ENCODE results near the gene CC2D1A.
"Not testable (repeated sequence)": the region's sequence is repeated elsewhere in the genome, so short reads cannot be mapped to it uniquely, and the experiment has no call there.

Gene CC2D1A

DNA sequence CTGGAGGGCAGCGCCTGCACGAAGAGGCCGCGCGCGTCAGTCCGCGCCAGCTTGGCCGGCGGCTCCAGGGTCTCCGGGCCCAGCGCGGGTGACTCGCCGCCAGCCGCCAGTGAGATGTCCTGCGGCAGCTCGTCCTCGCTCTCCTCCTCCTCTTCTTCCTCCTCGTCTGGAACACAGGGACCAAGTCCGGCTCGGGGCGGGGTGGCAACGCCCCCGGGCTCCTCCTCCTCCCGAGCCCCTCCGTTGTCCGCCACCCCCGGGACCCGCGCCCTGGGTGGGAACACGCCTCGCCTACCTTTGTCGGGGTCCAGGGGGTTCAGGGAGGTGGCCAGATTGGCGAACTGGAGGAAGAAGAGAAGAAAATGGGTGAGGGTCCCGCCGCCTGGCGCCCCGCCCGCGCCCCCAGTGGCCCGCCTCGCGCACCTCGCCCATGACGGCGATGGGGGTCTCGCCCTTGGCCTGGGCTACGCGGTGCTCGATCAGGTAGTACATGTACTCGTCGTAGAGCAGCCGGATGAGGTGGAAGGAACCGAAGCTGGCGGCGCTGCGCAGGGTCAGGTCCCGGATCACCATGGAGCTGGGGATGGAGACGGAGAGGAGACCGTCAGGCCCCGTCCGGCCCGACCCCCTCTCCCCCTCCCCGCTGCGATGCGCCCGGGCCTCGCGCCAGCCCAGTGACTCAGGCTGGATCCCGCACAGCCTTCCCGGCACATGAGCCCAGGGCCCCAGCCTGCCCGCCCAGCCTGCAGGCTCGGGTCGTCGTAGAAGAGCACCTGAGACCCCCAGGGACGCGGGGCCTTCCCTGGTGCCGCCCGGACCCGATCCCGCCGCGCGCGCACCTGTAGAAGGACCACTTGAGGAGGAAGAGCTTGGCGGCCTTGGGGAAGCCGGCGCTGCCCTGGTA is 57.0 kb downstream of the CC2D1A start:
- DNase-seq (ENCODE audit: low spot score): no peak

DNA sequence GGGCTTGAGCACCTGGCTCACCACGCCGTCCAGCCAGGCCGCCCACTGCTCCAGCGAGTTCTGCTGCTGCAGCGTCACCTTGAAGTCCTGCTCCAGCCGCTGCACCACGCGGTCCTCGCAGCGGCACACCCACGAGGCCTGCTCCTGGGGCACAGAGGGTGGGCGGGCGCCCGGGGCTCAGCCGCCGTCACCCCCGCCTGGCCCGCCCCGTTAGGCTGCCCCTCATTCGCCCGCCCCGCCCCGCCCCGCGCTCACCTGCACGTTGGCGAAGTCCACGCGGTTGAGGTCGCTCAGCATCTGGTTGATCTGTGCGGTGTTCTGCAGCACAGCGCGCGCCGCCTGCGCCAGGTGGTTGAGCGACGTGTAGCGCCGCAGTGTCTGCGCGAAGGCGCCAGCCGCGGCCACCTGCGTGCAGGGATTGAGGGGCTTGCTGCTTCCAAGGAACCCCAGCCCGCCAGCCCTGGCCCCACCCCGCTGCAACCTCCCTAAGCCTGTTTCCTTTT is 57.7 kb downstream of the CC2D1A start:
- no peak for DNase-seq (ENCODE audit: low spot score)

DNA sequence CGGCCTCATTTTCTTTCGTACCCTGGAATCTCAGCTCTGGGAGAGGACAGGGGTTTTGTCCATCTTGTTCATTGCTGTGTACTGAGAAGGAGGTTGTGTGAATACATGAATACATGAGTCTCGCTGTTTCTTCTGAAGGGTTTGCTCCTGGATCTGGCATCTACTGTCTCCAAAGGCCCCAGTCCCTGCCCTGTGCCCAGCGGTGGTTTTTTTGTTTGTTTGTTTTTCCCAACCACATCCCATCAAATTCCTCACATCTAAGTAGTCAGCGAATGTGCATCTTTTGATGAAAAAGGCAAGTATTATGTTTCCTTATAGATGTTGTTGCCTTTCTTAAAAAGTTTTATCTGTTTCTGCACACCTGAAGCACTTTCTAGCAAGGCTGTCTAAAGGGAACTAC is 58.8 kb downstream of the CC2D1A start:
- DNase-seq (ENCODE audit: low spot score): no peak

DNA sequence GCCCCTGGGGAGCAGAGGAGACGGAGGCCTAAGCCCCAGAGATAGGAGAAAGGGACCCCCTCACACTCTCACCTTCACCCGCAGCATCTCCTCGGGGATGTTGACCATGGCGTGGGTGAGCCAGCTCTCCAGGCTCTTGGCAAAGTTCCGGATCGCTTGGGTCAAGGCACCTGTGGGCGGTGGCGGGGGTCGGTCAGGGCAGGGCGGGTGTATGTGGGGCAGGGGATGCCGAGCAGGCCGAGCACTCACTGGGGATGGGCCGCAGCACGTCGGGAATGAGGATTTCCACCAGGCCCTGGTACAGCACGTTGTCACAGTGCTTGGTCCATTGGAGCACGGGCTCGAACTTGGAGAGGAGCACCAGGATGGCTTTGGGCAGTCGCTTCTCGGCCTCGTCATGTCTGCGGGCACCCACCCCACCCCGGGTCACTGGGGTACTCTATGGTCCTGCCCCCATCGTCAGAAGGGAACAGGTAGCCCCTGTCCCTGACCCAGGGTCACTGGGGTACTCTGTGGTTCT is 59.4 kb downstream of the CC2D1A start:
- no peak for DNase-seq (ENCODE audit: low spot score)

DNA sequence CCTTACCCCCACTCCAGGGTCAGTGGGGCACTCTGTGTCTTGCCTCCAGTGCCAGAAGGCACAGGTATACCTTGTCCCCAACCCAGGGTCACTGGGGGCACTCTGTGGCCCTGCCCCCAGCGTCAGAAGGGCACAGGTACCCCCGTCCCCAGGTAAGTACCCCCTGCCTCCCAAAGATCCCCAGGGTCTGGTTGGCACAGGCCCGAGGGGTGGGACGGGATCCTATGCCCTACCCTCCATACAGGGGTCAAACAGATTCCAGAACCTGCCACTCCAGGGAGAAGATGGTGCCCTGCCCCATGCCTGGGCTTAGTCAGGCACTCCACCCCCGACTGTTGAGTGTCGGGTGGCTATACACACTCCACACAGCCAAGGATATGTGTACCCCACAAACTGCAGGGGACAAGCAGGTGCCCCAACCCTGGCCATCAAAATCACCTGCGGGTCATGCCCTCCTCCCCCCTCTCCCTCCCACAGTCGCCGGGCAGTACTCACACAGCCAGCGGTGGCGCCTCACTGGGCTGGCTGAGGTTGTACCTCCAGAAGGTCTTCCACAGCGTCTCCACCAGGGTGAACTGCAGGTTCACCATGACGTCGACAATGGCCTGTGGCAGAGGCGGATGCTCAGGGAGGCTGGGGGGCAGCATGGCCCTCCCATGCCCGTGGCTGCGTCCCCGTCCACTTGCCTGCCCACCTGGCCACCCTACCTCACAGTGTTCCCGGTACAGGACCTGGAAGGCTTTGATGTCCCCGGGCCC is 60.1 kb downstream of the CC2D1A start:
- no peak for DNase-seq (ENCODE audit: low spot score)

DNA sequence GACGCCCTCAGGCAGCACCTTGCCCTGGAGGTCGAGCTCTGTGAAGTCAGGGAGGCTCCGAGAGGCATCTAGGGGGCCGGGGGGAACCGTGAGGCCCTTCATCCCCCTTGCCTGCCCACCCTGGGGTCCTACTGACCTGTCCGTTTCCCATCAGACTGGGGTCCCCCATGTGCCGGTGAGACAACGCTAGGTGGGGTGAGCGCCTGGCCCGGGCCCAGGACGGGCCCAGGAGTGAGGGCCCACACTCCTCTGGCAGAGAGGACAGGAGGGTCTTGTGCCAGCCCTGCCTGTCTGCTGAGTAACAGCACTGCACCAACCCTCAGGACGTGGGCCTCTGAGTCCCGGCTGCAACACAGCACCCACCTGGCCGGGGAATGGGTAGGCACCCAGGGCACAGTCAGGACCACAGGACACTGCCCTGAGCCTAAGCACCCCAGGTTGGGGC is 60.7 kb downstream of the CC2D1A start:
- DNase-seq (ENCODE audit: low spot score): no peak

DNA sequence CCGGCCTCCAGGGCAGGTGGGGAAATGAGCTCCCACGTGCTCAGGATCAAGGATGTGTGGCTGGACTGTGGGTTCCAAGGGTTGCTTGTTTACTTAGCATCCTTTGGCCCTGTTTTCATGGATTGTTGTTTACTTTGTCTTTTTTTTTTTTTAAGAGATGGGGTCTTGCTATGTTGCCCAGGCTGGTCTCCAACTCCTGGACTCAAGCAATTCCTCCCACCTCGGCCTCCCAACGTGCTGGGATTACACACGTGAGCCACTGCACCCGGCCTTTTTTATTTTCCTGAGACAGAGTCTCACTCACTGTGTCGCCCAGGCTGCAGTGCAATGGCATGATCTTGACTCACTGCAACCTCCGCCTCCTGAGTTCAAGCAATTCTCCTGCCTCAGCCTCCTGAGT is 61.2 kb downstream of the CC2D1A start:
- not testable (repeated sequence) for DNase-seq (ENCODE audit: low spot score)

DNA sequence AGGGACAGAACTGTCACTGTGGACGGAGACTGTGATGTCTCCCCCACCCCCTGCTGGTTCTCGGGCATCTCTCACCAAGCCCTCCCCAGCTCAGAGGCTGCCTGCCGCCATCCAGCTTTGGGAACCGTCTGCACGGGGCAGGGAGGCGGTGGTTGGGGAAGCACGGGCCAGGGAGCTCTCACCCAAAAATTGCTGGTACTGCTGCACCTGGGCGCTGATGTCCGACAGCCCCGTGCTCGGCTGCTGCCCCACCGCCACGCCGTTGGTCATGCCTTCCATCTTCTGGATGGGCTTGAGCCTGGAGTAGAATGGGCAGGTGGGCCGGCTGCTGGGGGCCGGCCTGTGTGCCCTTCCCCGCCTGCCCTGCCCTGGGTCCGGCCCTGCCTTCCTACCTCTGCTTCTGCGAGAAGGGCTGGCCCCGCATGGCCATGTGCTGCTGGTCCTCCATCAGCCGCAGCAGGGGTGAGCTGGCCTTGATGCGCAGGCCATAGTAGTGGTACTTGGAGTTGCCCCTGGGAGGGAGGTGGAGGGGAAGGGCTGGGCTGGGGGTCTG is 62.5 kb downstream of the CC2D1A start:
- DNase-seq (ENCODE audit: low spot score): no peak

DNA sequence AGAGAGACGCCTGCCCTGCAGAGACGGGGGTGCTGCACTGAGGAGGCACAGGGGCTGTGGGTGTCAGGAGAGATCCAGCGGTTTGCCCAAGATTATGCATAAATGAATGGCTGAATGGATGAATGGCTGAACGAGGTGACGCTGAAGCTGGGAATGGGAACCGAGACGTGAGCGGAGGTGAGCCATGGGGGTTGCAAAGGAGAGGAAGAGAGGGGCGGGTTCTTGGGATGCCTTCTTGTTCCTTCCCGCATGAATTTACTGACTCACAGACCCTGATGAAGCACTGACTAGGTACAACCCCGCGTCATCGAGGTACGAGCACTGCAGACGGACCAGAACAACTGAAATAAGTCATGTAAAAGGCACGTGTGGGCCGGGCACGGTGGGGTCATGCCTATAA is 63.0 kb downstream of the CC2D1A start:
- no peak for DNase-seq (ENCODE audit: low spot score)

DNA sequence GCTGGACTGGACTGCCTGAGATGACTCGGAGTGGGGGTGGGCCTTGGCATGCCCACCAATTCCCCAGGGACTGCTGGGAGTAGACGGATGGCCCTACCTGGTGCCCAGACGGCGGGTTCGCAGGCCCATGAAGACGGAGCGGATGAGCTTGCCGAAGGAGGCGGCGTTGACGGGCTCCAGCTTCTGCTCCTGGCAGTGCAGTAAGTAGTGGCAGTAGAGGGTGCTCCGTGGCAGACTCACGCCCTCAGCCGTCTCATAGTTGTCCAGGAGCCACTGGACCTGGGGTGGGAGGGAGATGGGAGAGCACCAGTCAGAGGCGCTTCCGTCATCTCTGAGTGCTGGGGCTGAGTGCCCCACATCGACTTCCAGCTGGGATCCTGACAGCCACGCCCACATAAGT is 63.9 kb downstream of the CC2D1A start:
- DNase-seq (ENCODE audit: low spot score): no peak

DNA sequence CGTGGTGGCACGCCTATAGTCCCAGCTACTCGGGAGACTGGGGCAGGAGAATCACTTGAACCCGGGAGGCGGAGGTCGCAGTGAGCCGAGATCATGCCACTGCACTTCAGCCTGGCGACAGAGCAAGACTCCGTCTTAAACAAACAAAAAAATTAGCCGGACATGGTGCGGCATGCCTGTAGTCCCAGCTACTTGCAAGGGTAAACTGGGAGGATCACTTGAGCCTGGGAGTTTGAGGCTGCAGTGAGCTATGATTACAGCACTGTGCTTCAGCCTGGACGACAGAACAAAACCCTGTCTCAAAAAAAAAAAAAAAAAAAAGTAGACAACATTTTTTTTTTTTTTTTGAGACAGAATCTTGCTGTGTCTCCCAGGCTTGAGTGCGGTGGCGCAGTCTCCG is 65.9 kb downstream of the CC2D1A start:
- DNase-seq (ENCODE audit: low spot score): not testable (repeated sequence)

DNA sequence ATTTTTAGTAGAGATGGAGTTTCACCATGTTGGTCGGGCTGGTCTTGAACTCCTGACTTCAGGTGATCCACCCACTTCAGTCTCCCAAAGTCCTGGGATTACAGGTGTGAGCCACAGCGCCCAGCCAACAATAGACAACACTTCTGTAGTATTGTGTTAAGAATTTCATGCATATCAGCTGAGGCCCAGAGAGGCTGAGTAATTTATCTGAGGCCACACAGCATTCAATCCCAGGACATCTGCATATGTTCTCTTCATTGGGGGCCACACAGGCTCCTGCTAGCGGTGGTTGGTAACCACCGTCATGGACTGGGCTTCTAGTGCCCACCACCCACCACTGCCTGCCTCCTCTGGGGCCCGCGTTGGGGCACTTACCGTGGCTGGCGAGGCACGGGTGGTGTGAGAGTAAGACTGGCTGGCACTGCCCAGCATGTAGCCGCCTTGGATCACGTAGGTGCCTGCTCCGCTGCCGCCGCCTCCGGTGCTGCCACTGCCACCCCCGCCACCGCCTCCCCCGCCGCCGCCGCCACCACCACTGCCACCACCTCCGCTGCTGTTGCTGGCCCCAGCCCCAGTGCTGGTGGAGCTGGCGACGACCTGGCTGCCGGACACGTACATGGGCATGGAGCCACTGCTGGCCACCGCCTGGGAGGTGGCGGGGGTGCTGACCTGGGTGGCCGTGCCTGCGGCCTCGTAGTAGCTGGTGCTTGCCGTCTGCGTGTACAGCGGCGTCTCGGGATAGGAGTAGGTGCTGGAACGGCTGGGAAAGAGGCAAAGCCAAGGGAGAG is 66.6 kb downstream of the CC2D1A start:
- DNase-seq (ENCODE audit: low spot score): no peak

DNA sequence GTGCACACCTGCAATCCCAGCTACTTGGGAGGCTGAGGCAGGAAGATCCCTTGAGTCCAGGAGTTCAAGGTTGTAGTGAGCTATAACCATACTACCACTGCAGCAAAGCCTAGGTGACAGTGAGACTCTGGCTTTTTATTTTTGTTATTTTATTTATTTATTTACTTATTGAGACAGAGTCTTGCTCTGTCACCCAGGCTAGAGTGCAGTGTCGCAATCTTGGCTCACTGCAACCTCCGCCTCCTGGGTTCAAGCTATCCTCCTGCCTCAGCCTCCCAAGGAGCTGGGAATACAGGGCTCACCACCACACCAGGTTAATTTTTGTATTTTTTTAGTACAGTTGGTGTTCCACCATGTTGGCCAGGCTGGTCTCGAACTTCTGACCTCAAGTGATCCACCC is 67.5 kb downstream of the CC2D1A start:
- DNase-seq (ENCODE audit: low spot score): not testable (repeated sequence)

DNA sequence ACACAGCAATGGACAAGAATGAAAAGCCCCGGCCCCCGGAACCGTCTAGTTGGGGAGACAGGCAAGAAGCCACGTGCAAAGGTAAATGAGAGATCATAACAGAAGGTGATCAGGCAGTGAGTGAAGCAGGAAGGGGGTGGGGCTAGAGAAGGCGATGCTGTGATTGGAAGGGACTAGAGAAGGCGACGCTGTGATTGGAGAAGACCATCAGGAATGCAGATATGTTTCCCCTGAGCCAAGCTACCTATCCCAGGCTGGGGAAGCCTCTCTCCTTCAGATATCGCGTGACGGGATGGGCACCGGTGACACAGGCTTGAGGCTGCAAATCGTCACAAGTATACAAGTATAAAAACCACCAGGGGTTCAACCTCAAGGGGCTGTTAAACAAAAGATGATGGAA is 68.1 kb downstream of the CC2D1A start:
- DNase-seq (ENCODE audit: low spot score): no peak

DNA sequence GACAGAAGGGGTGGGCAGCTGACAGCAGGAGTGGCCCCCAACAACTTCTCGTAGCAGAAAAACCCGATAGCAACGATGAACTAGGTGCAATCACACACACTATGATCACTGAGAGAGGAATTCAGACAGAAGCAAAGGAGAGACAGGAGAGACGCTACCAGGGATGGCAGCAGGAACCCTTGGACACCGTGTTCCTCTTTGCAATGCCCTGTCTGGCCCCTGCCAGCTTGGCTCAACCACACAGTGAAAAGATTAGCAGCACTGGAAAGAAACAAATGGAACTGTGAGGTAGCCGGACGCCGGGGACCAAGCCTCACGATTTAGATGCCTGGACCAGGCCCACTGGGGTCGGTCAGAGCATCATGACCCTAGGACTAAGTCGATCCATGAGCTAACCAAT is 69.9 kb downstream of the CC2D1A start:
- no peak for DNase-seq (ENCODE audit: low spot score)

DNA sequence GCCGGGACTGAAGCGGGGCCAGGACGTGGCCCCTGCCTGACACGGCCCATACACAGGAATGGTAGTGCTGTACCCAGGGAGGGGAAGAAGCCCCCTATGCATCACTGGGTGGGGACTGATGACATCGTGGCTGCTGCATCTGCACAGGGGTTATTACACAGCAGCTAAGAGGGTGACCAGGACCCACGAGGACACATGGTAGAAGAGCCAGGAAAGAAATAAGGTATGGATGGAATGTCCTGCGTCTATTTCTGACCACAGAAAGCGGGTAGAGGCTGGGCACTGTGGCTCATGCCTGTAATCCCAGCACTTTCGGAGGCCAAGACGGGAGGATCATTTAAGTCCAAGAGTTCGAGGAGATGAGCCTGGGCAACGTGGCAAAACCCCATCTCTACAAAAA is 70.4 kb downstream of the CC2D1A start:
- no peak for DNase-seq (ENCODE audit: low spot score)

DNA sequence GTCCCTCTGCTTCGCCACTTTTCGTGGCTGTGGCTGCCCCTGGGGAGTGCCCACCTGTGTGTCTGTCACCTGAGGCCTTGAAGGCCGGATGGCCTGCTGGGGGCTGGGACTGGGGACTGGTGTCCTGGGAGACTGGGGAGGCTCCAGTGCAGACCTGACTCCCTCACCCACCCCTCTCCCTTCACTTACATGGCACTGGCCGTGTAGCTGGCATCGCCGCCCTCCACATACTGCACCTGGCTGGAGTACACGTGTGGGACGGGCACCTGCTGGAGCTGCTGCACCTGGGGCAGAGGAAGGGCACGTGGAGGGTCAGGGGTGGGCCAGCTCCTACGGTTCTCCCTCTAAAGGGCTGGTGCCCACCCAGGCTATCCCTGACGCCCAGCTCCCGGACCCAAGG is 71.8 kb downstream of the CC2D1A start:
- DNase-seq (ENCODE audit: low spot score): no peak

DNA sequence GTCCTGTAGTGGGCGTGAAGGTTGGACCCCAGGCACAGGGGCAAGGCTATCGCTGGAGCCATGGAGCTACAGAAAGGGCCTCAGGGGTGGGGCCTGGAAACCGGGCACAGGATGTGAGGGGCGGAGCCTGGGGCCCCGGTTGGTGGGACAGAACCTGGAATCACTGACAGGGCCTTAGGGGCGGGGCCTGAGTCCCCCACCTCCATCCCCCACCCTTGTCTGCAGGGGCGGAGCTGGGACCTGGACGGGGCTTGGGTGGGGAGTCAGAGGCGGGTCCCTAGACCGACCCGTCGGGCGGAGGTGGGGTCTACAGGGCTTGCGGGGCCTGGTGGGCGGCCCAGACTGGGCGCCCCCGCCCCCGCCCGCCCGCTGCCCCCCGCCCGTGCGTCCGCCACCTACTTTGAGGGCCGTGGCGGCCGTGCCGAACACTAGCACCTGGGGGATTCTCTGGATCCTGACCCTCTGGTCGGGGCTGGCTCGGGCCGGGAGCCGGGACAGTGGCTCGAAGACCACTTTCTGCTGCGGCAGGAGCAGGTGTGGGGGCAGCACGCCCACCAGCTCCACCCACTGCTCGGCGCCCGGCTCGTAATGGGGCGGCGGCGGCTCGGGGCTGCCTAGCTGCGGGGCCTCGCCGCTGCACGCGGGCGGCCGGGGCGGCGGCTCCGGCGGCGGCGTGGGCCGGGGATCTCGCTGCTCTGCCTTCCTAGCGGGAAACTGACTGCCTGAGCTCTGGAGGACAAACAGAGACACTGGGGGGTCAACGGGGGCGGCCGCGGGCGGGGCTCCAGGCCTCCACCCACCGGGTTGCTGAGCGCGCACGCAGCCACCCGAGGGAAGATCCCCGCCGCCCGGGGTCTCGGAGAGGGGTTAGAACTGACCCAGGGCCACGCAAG is 72.6 kb downstream of the CC2D1A start:
- peak; percentile 53 for DNase-seq (ENCODE audit: low spot score)

DNA sequence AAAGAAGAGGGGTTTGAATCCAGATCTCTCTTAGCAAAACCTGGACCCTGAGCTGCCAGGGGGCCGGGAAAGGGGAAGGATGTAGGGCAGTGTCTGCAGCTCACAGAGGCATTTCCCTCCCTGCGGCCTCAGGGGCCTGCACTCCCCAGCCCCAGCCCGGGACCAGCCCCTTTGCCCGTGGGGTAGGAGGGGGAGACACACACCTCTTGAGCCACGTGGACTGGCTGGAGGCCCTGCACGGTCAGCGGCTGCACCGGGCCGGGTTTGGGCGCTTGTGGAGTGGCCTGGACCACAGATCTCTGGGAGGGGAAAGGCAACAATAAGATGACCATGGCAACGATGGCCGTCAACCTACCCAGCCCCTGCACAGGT is 73.2 kb downstream of the CC2D1A start:
- DNase-seq (ENCODE audit: low spot score): no peak

DNA sequence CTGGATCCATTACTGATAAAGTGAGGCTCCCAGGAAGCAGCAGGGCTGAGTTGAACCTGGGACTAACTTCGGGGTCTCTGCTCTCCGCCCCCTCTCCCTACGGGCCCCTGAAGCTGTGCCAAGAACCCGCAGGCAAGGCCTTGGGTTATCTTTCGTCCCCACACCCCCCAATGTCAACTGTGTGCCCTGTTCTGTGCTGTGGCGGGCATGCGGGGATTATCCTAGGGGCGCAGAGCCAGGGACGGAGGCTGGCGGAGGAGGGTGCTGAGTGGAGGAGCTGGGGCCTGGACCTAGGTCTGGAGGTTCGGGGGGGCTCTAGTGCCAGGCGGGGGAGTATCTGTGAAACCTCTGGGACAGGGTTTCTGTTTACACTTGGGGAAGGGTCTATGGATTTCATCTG is 73.7 kb downstream of the CC2D1A start:
- no peak for DNase-seq (ENCODE audit: low spot score)

DNA sequence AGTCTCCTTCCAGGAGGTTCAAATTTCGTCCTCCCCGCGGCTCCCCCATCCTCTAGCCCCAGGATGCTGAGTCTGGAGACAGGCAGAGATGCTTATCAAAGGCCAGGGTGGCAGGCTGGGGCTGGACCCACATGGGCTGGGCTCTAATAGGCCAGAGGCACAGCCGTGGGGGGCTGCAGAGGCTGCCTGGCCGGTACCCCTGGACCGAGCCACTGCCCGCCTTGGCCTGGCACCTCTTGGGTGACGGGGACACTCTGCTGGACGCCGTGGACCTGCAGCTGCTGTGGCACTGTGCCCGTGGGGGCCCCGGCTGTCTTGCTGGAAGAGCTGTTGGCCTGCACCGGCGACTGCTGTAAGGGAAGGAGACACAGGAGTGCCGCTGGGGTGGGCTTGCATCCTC is 74.3 kb downstream of the CC2D1A start:
- no peak for DNase-seq (ENCODE audit: low spot score)
